ENCODE measurements around the gene SH2D5. TPM values are rescaled to one million over a fixed set of nuclear protein-coding genes. Genes with fewer than 3 reads are reported as not detected.

SH2D5 gene
- total RNA-seq, 1 donor from 2014 or later, result 5.1 TPM

GRCh38 chr1:20715406-20715805 lies 17.1 kb downstream of the SH2D5 start:
- peaks cover 15% of the 10 kb centered on the region for H3K27me3 Mint-ChIP-seq (ENCODE audit: insufficient read depth, low read depth)
- peaks cover 32% of the 10 kb centered on the region for H3K4me1 Mint-ChIP-seq

DNA sequence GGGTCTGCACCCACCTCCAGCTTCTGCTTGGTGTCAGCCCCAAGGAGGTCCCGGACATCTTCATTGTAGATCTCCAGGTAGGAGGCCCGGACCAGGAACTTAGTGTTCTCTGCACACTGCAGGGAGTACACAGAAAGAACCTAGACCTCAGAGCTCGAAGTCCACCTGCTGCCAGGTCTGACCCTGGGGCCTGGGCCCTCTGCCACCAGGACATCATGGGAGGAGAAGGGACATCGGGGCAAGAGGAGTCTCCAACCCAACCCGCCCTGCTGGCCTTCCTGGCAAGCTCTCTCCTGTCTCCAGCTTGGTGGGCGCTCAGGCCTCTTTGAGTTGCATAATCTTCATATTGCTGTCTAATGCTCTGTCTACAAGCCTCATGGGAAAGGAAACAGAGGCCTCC lies 19.1 kb downstream of the SH2D5 start:
- no peaks in the 10 kb centered on the region for H3K36me3 Mint-ChIP-seq
- H3K27me3 ChIP-seq, result peaks cover 15% of the 10 kb centered on the region
- H3K9ac ChIP-seq, result no peak overlapping the region
- H4K20me1 ChIP-seq (ENCODE audit: low read depth), result no peaks in the 10 kb centered on the region
- H3K4me3 ChIP-seq, result no peak overlapping the region
- DNase-seq (ENCODE audit: low spot score), result no peak
- peaks cover 4% of the 10 kb centered on the region for H3F3A ChIP-seq (ENCODE audit: low read depth)
- H2AFZ ChIP-seq (replicated peaks), result no peak overlapping the region
- TF ChIP-seq EZH2 (IDR thresholded peaks at IDR 0.05) (no peak), EZH2phosphoT487 (IDR thresholded peaks at IDR 0.05) (no peak)
- TF ChIP-seq, protein P1, sequence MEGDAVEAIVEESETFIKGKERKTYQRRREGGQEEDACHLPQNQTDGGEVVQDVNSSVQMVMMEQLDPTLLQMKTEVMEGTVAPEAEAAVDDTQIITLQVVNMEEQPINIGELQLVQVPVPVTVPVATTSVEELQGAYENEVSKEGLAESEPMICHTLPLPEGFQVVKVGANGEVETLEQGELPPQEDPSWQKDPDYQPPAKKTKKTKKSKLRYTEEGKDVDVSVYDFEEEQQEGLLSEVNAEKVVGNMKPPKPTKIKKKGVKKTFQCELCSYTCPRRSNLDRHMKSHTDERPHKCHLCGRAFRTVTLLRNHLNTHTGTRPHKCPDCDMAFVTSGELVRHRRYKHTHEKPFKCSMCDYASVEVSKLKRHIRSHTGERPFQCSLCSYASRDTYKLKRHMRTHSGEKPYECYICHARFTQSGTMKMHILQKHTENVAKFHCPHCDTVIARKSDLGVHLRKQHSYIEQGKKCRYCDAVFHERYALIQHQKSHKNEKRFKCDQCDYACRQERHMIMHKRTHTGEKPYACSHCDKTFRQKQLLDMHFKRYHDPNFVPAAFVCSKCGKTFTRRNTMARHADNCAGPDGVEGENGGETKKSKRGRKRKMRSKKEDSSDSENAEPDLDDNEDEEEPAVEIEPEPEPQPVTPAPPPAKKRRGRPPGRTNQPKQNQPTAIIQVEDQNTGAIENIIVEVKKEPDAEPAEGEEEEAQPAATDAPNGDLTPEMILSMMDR (IDR thresholded peaks at IDR 0.05), result no peak
- no peak overlapping the region for H3K4me3 Mint-ChIP-seq
- H3K4me1 ChIP-seq, result no peaks in the 10 kb centered on the region
- peak overlapping the region; percentile 14 for H3K27ac Mint-ChIP-seq
- H3K9me3 ChIP-seq (ENCODE audit: low read depth), result no peaks in the 10 kb centered on the region
- no peak overlapping the region for H3K27ac ChIP-seq
- peaks cover 14% of the 10 kb centered on the region for H3K27me3 Mint-ChIP-seq (ENCODE audit: insufficient read depth, low read depth)
- peaks cover 33% of the 10 kb centered on the region for H3K4me1 Mint-ChIP-seq
- no peak overlapping the region for H3K4me2 ChIP-seq
- no peaks in the 10 kb centered on the region for H3K9me3 Mint-ChIP-seq
- H3K36me3 ChIP-seq, result no peaks in the 10 kb centered on the region
- no peaks in the 10 kb centered on the region for H3K79me2 ChIP-seq (ENCODE audit: low read depth)

More at GRCh38 chr1:20715406-20715805, 17.1 kb downstream of the SH2D5 start:
- H3K4me3 Mint-ChIP-seq, result no peak overlapping the region
- H3K27me3 ChIP-seq, result peaks cover 35% of the 10 kb centered on the region
- DNase-seq (ENCODE audit: low spot score), result no peak
- H4K20me1 ChIP-seq (ENCODE audit: low read depth), result no peaks in the 10 kb centered on the region
- no peak overlapping the region for H3K27ac Mint-ChIP-seq
- no peak overlapping the region for H3K9ac ChIP-seq
- no peak overlapping the region for H3K27ac ChIP-seq
- no peaks in the 10 kb centered on the region for H3K79me2 ChIP-seq (ENCODE audit: low read depth)
- H3K4me2 ChIP-seq, result no peak overlapping the region
- no peaks in the 10 kb centered on the region for H3K9me3 ChIP-seq (ENCODE audit: low read depth)
- no peaks in the 10 kb centered on the region for H3K36me3 Mint-ChIP-seq
- TF ChIP-seq, protein P1 (IDR thresholded peaks at IDR 0.05), result no peak
- no peaks in the 10 kb centered on the region for H3K9me3 Mint-ChIP-seq
- H3F3A ChIP-seq (ENCODE audit: low read depth), result peaks cover 4% of the 10 kb centered on the region
- H3K4me3 ChIP-seq, result no peak overlapping the region
- H3K36me3 ChIP-seq, result no peaks in the 10 kb centered on the region
- no peak overlapping the region for H2AFZ ChIP-seq (replicated peaks)
- no peaks in the 10 kb centered on the region for H3K4me1 ChIP-seq

DNA sequence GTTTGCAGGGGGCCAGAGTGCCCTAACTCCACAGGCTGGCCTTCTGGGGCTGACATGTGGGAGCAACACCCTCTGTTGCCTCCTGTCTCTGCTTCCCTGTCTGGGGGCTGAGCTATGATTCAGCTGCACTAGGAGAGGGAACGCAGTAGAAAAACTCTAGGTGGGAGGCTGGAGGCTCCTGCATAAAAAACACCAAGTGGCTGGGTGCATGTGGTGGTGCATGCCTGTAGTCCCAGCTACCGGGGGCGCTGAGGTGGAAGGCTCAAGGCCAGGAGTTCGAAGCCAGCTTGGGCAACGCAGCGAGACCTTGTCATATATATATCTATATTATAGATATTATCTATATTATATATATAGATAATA lies 20.3 kb downstream of the SH2D5 start:
- H3K27me3 Mint-ChIP-seq (ENCODE audit: insufficient read depth, low read depth), result peaks cover 10% of the 10 kb centered on the region
- H4K20me1 ChIP-seq (ENCODE audit: low read depth), result no peaks in the 10 kb centered on the region

More for the DNA sequence above, 20.3 kb downstream of the SH2D5 start:
- peaks cover 4% of the 10 kb centered on the region for H3F3A ChIP-seq (ENCODE audit: low read depth)
- H3K4me1 ChIP-seq, result no peaks in the 10 kb centered on the region
- H3K9me3 ChIP-seq (ENCODE audit: low read depth), result no peaks in the 10 kb centered on the region
- Mint-ChIP-seq H3K27ac (no peak overlapping the region), H3K36me3 (no peaks in the 10 kb centered on the region), H3K9me3 (no peaks in the 10 kb centered on the region), H3K4me1 (peaks cover 32% of the 10 kb centered on the region), H3K4me3 (no peak overlapping the region)
- peaks cover 7% of the 10 kb centered on the region for H3K27me3 ChIP-seq
- no peak overlapping the region for H3K4me3 ChIP-seq
- no peaks in the 10 kb centered on the region for H3K36me3 ChIP-seq
- H3K27ac ChIP-seq, result no peak overlapping the region
- H3K79me2 ChIP-seq (ENCODE audit: low read depth), result no peaks in the 10 kb centered on the region
- TF ChIP-seq EZH2 (IDR thresholded peaks at IDR 0.05), result no peak
- TF ChIP-seq, protein P1 (IDR thresholded peaks at IDR 0.05), result no peak
- no peak for TF ChIP-seq EZH2phosphoT487 (IDR thresholded peaks at IDR 0.05)
- no peak overlapping the region for H2AFZ ChIP-seq (replicated peaks)
- no peak overlapping the region for H3K4me2 ChIP-seq
- H3K9ac ChIP-seq, result no peak overlapping the region
- no peak for DNase-seq (ENCODE audit: low spot score)
